Thoracic aorta (tissue), 2 donors: Measurements from ENCODE around the gene NUP210. TPM values are rescaled to one million over a fixed set of nuclear protein-coding genes. Genes with fewer than 3 reads are reported as not detected.

Experiments
- ATAC-seq: fragments of 150-250 bp; one replicate; pipeline ENCODE4 v1.8.0; 2017; ENCODE audit warnings: low read depth; ENCODE audit not compliant: insufficient number of reproducible peaks, low FRiP score
- DNase-seq: peaks from one replicate; pipeline ENCODE4 v3.0.0-alpha.2; 2020; ENCODE audit warnings: low spot score
- H3K27ac ChIP-seq, 2 donors: fragments of 200-600 bp; sonication (generic); 1 replicate in 1 of 2; 2 replicates in 1 of 2; pipeline ENCODE4 v1.5.1; 2016; ENCODE audit warnings: mild to moderate bottlenecking in 2 of 2, moderate library complexity in 2 of 2
- H3K27me3 ChIP-seq: fragments of 200-600 bp; sonication (generic); replicated peaks from 2 replicates; pipeline ENCODE4 v1.6.0; 2016; ENCODE audit warnings: mild to moderate bottlenecking; ENCODE audit not compliant: insufficient read depth
- H3K36me3 ChIP-seq: fragments of 200-600 bp; sonication (generic); one replicate; pipeline ENCODE4 v1.5.1; 2016
- H3K4me1 ChIP-seq, 2 donors: fragments of 200-600 bp; sonication (generic); 1 replicate in 1 of 2; 2 replicates in 1 of 2; pipeline versions ENCODE4 v1.5.1 to v1.6.0; 2016; ENCODE audit warnings: low read depth in 2 of 2, mild to moderate bottlenecking in 1 of 2; ENCODE audit not compliant: control insufficient read depth in 1 of 2
- H3K4me3 ChIP-seq: fragments of 200-600 bp; sonication (generic); 2 replicates; pipeline ENCODE4 v1.5.1; 2016; ENCODE audit warnings: mild to moderate bottlenecking
- H3K9me3 ChIP-seq: fragments of 200-600 bp; sonication (generic); 2 replicates; pipeline ENCODE4 v1.5.1; 2016
- CTCF ChIP-seq: fragments of 200-600 bp; sonication (generic); IDR thresholded peaks from one replicate; pipeline ENCODE4 v1.5.1; 2019; ENCODE audit warnings: antibody characterized with exemption
- total RNA-seq, 2 donors: library from RNA; depleted of rRNA; stranded (reverse); fragments of >200 nt; gene quantifications; one replicate each; pipeline versions ENCODE4 v1.1.0 to v1.2.3, GENCODE V29; 2016

NUP210 gene
- total RNA-seq, 2 donors from 2014 or later = 3.7 to 4.3 TPM

DNA sequence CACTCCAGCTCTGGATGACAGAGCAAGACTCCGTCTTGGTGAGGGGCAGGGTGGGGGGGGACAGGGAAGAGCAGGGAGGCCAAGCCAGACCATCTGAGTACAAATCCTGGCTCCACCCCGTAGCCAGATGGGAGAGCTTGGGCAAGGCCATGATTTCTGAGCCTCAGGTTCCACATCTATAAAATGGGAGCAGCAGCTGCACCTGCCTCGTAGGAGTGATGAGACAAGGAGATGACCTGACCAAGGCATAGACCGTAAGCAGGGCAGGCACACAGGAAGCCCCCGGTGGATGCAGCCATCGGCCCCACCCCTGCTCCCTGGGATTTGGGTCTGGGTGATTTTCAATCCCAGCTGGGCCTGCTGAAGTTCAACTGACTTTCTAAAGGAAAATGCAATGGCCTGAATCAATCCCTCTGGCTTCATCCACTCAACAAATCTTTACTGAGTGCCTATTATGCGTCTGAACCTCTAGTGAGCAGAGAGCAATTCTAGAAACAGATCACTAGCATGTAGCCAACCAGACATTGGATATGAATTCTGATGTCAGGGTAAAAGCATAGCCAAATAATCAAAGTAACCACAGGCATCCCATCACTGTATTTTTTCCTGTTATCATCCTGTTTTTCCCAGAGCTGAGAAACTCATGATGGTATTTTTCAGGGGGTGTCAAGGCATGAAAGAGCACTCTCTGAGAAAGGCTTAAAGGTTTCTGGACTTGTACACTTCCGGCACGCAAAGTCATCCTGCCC, 141.2 kb downstream of the NUP210 start:
- Histone ChIP-seq H3K9me3 (peaks cover 5% of the 10 kb centered on the region), H3K4me3 (no peak overlapping the region), H3K27me3 (no peaks in the 10 kb centered on the region), H3K27ac (no peak overlapping the region), H3K4me1 (peaks cover 3 to 39% of the 10 kb centered on the region in 2 donors), H3K36me3 (no peaks in the 10 kb centered on the region)
- TF ChIP-seq CTCF = no peak
- ATAC-seq = no peak
- DNase-seq = no peak

- peak overlapping the region; percentile 37 for H3K4me3 ChIP-seq
- no peaks in the 10 kb centered on the region for H3K36me3 ChIP-seq
- no peaks in the 10 kb centered on the region for H3K27me3 ChIP-seq
- H3K27ac ChIP-seq = peak overlapping the region; percentile 27 to 41
- no peaks in the 10 kb centered on the region for H3K9me3 ChIP-seq
- ATAC-seq (no peak), DNase-seq (no peak)
- no peak for TF ChIP-seq CTCF
- peaks cover 3 to 33% of the 10 kb centered on the region in 2 donors for H3K4me1 ChIP-seq
Measured at GRCh38 chr3:13277860-13278531, 142.1 kb downstream of the NUP210 start.

- H3K27ac ChIP-seq = peak overlapping the region; percentile 27 to 41
- peak overlapping the region; percentile 37 for H3K4me3 ChIP-seq
- ATAC-seq = no peak
Measured at GRCh38 chr3:13277196-13277813, 142.8 kb downstream of the NUP210 start.

GRCh38 chr3:13276438-13277195, 143.5 kb downstream of the NUP210 start:
- H3K27ac ChIP-seq = no peak overlapping the region

More at GRCh38 chr3:13277196-13277813, 142.8 kb downstream of the NUP210 start:
- DNase-seq = no peak
- Histone ChIP-seq H3K36me3 (no peaks in the 10 kb centered on the region), H3K4me1 (peaks cover 3 to 32% of the 10 kb centered on the region in 2 donors), H3K27me3 (no peaks in the 10 kb centered on the region), H3K9me3 (no peaks in the 10 kb centered on the region)
- no peak for TF ChIP-seq CTCF

More at GRCh38 chr3:13276438-13277195, 143.5 kb downstream of the NUP210 start:
- Histone ChIP-seq H3K9me3 (no peaks in the 10 kb centered on the region), H3K36me3 (no peaks in the 10 kb centered on the region), H3K27me3 (no peaks in the 10 kb centered on the region), H3K4me1 (peaks cover 3 to 25% of the 10 kb centered on the region in 2 donors), H3K4me3 (peak overlapping the region; percentile 37)
- TF ChIP-seq CTCF = no peak
- no peak for DNase-seq
- ATAC-seq = no peak
